ENCODE results near the gene ATRN.

The ATRN gene

DNA sequence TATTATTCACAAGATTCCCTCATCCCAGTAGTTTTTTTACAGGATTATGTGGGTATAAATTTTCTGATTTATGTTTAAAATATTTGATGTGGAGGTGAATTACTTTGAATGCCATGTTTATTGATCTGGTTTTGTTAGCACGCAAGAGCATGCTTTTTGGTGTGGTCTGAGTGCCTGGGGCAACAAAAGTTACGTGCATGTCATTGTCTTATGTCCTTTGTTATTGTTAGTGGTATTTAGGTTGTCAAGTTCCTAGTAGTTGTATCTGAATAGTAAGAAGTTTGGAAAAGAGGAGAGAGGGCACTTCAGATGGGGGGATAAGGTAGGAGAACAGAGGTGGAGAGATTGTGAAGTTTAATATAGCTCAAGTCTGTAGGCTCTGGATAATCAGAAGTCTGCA is 95.0 kb downstream of the ATRN start:
- no peak overlapping the region for H3K4me3 ChIP-seq (ENCODE audit: insufficient read length, low read depth)
- H3K4me1 ChIP-seq (ENCODE audit: insufficient read depth, insufficient read length): no peaks in the 10 kb centered on the region
- no peak overlapping the region for H3K9ac ChIP-seq (ENCODE audit: insufficient read length, low read depth)
- TF ChIP-seq SUZ12 (IDR thresholded peaks at IDR 0.05; ENCODE audit: extremely low read depth, insufficient read depth, insufficient read length): no peak
- no peak for TF ChIP-seq ZNF274 (IDR thresholded peaks at IDR 0.05; ENCODE audit: low read depth, low read length)
- no peak for TF ChIP-seq YY1 (IDR thresholded peaks at IDR 0.05; ENCODE audit: insufficient read depth, insufficient read length)
- DNase-seq (ENCODE audit: low read depth, low spot score): peak; percentile 11
- H3K9me3 ChIP-seq (ENCODE audit: insufficient read depth, low read length): no peaks in the 10 kb centered on the region
- H3K36me3 ChIP-seq (ENCODE audit: insufficient read depth, insufficient read length, low read length): peaks cover 3% of the 10 kb centered on the region
- H3K27me3 ChIP-seq (ENCODE audit: insufficient read depth, insufficient read length): no peaks in the 10 kb centered on the region

- H3K27me3 ChIP-seq (ENCODE audit: insufficient read depth, insufficient read length): no peaks in the 10 kb centered on the region
- TF ChIP-seq YY1 (IDR thresholded peaks at IDR 0.05; ENCODE audit: insufficient read depth, insufficient read length) (no peak), SUZ12 (IDR thresholded peaks at IDR 0.05; ENCODE audit: extremely low read depth, insufficient read depth, insufficient read length) (no peak), ZNF274 (IDR thresholded peaks at IDR 0.05; ENCODE audit: low read depth, low read length) (no peak)
- no peak for DNase-seq (ENCODE audit: low read depth, low spot score)
- H3K9ac ChIP-seq (ENCODE audit: insufficient read length, low read depth): no peak overlapping the region
- H3K4me1 ChIP-seq (ENCODE audit: insufficient read depth, insufficient read length): no peaks in the 10 kb centered on the region
- peaks cover 14% of the 10 kb centered on the region for H3K36me3 ChIP-seq (ENCODE audit: insufficient read depth, insufficient read length, low read length)
- no peak overlapping the region for H3K4me3 ChIP-seq (ENCODE audit: insufficient read length, low read depth)
- H3K9me3 ChIP-seq (ENCODE audit: insufficient read depth, low read length): no peaks in the 10 kb centered on the region
Observed at GRCh38 chr20:3572151-3572550, 101.3 kb downstream of the ATRN start.

DNA sequence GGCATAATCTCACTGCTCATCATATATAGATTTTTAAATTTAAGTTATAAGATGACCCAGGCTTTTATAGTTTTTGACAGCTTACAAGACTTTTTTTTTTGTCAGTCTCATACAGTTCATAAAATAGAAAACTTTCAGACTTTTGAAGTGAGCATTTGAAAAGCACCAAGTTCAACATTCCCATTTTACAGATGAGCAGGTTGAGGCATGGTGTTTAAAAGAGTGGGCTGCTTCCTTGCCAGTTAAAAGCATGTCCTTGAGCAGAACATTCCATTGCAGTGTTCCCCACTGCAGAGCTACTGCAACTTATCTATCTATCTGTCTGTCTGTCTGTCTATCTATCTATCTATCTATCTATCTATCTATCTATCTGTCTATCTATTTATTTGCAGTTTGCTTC is 105.5 kb downstream of the ATRN start:
- peaks cover 28% of the 10 kb centered on the region for H3K36me3 ChIP-seq (ENCODE audit: insufficient read depth, insufficient read length, low read length)
- TF ChIP-seq ZNF274 (IDR thresholded peaks at IDR 0.05; ENCODE audit: low read depth, low read length) (no peak), SUZ12 (IDR thresholded peaks at IDR 0.05; ENCODE audit: extremely low read depth, insufficient read depth, insufficient read length) (no peak), YY1 (IDR thresholded peaks at IDR 0.05; ENCODE audit: insufficient read depth, insufficient read length) (no peak)
- H3K4me3 ChIP-seq (ENCODE audit: insufficient read length, low read depth): no peak overlapping the region
- no peaks in the 10 kb centered on the region for H3K27me3 ChIP-seq (ENCODE audit: insufficient read depth, insufficient read length)
- no peaks in the 10 kb centered on the region for H3K4me1 ChIP-seq (ENCODE audit: insufficient read depth, insufficient read length)
- no peaks in the 10 kb centered on the region for H3K9me3 ChIP-seq (ENCODE audit: insufficient read depth, low read length)
- no peak overlapping the region for H3K9ac ChIP-seq (ENCODE audit: insufficient read length, low read depth)
- DNase-seq (ENCODE audit: low read depth, low spot score): no peak

DNA sequence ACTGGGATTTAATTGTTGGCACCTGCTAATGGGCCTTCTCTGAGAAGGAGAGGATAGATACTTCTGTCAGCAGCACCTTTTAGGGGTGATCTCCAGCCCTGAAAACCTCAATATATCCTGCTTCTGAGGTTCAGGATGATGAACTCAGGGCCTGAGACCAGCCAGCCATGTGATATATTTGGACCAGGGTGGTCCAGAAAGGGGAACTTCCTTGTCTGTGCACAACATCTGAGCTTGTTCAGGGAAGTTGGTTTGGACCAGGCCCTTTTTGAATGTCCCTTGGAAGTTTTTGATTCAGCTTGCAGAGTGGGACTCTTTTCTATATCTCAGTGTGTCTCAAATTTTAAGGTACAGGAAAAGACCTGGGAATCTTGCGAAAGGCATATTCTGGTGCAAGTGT is 106.5 kb downstream of the ATRN start:
- Histone ChIP-seq H3K4me3 (ENCODE audit: insufficient read length, low read depth) (no peak overlapping the region), H3K36me3 (ENCODE audit: insufficient read depth, insufficient read length, low read length) (peaks cover 33% of the 10 kb centered on the region), H3K9me3 (ENCODE audit: insufficient read depth, low read length) (no peaks in the 10 kb centered on the region), H3K4me1 (ENCODE audit: insufficient read depth, insufficient read length) (no peaks in the 10 kb centered on the region), H3K9ac (ENCODE audit: insufficient read length, low read depth) (no peak overlapping the region), H3K27me3 (ENCODE audit: insufficient read depth, insufficient read length) (no peaks in the 10 kb centered on the region)
- TF ChIP-seq SUZ12 (IDR thresholded peaks at IDR 0.05; ENCODE audit: extremely low read depth, insufficient read depth, insufficient read length): no peak
- no peak for TF ChIP-seq ZNF274 (IDR thresholded peaks at IDR 0.05; ENCODE audit: low read depth, low read length)
- no peak for TF ChIP-seq YY1 (IDR thresholded peaks at IDR 0.05; ENCODE audit: insufficient read depth, insufficient read length)
- no peak for DNase-seq (ENCODE audit: low read depth, low spot score)

- Histone ChIP-seq H3K9me3 (ENCODE audit: insufficient read depth, low read length) (no peaks in the 10 kb centered on the region), H3K4me1 (ENCODE audit: insufficient read depth, insufficient read length) (no peaks in the 10 kb centered on the region), H3K9ac (ENCODE audit: insufficient read length, low read depth) (no peak overlapping the region), H3K27me3 (ENCODE audit: insufficient read depth, insufficient read length) (no peaks in the 10 kb centered on the region), H3K4me3 (ENCODE audit: insufficient read length, low read depth) (no peak overlapping the region), H3K36me3 (ENCODE audit: insufficient read depth, insufficient read length, low read length) (peaks cover 45% of the 10 kb centered on the region)
- DNase-seq (ENCODE audit: low read depth, low spot score): no peak
- TF ChIP-seq YY1 (IDR thresholded peaks at IDR 0.05; ENCODE audit: insufficient read depth, insufficient read length): no peak
- no peak for TF ChIP-seq SUZ12 (IDR thresholded peaks at IDR 0.05; ENCODE audit: extremely low read depth, insufficient read depth, insufficient read length)
- TF ChIP-seq ZNF274 (IDR thresholded peaks at IDR 0.05; ENCODE audit: low read depth, low read length): no peak
Observed at GRCh38 chr20:3580412-3580811, 109.6 kb downstream of the ATRN start.

DNA sequence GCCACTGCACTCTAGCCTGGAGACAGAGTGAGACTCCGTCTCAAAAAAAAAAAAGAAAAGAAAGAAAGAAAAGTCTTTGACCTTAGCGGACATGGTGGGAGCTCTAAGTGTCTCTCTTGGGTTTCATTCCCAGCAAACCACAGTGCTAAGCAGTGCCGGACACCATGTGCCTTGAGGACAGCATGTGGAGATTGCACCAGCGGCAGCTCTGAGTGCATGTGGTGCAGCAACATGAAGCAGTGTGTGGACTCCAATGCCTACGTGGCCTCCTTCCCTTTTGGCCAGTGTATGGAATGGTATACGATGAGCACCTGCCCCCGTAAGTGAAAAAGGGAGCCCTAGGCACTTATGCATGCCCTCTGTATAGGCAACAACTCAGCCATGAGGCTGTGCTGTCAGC is 112.9 kb downstream of the ATRN start:
- no peaks in the 10 kb centered on the region for H3K27me3 ChIP-seq (ENCODE audit: insufficient read depth, insufficient read length)
- no peak overlapping the region for H3K9ac ChIP-seq (ENCODE audit: insufficient read length, low read depth)
- no peaks in the 10 kb centered on the region for H3K4me1 ChIP-seq (ENCODE audit: insufficient read depth, insufficient read length)
- H3K36me3 ChIP-seq (ENCODE audit: insufficient read depth, insufficient read length, low read length): peaks cover 34% of the 10 kb centered on the region
- TF ChIP-seq SUZ12 (IDR thresholded peaks at IDR 0.05; ENCODE audit: extremely low read depth, insufficient read depth, insufficient read length) (no peak), YY1 (IDR thresholded peaks at IDR 0.05; ENCODE audit: insufficient read depth, insufficient read length) (no peak), ZNF274 (IDR thresholded peaks at IDR 0.05; ENCODE audit: low read depth, low read length) (no peak)
- H3K9me3 ChIP-seq (ENCODE audit: insufficient read depth, low read length): peaks cover 15% of the 10 kb centered on the region
- H3K4me3 ChIP-seq (ENCODE audit: insufficient read length, low read depth): no peak overlapping the region
- no peak for DNase-seq (ENCODE audit: low read depth, low spot score)

DNA sequence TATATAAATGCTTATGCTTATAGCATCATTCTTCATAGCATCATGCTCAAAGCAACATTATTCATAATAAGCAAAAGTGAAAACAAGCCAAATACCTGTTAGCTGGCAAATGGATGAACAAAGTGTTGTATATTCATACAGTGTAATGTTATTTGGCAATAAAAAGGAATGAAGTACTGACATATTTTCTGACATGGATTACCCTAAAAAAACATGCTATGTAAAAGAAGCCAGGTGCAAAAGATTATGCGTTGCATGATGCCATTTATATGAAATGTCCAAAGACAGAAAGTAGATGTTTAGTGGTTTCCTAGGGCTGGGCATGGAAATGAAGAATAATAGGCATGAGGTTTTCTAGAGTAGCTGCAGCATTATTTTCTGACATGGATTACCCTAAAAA is 115.3 kb downstream of the ATRN start:
- DNase-seq (ENCODE audit: low read depth, low spot score): no peak
- peaks cover 30% of the 10 kb centered on the region for H3K36me3 ChIP-seq (ENCODE audit: insufficient read depth, insufficient read length, low read length)
- H3K9me3 ChIP-seq (ENCODE audit: insufficient read depth, low read length): peaks cover 15% of the 10 kb centered on the region
- TF ChIP-seq SUZ12 (IDR thresholded peaks at IDR 0.05; ENCODE audit: extremely low read depth, insufficient read depth, insufficient read length) (no peak), ZNF274 (IDR thresholded peaks at IDR 0.05; ENCODE audit: low read depth, low read length) (no peak), YY1 (IDR thresholded peaks at IDR 0.05; ENCODE audit: insufficient read depth, insufficient read length) (no peak)
- H3K4me3 ChIP-seq (ENCODE audit: insufficient read length, low read depth): no peak overlapping the region
- H3K9ac ChIP-seq (ENCODE audit: insufficient read length, low read depth): no peak overlapping the region
- no peaks in the 10 kb centered on the region for H3K27me3 ChIP-seq (ENCODE audit: insufficient read depth, insufficient read length)
- no peaks in the 10 kb centered on the region for H3K4me1 ChIP-seq (ENCODE audit: insufficient read depth, insufficient read length)
